Measurements from ENCODE around the gene ATP5F1A.

Gene ATP5F1A

GRCh38 chr18:46073474-46074331 is 24.4 kb downstream of the ATP5F1A start:
- peak; percentile 41 for DNase-seq (ENCODE audit: insufficient read length, low spot score)
- no peak for FAIRE-seq

- no peak for FAIRE-seq
- no peak for DNase-seq (ENCODE audit: insufficient read length, low spot score)
Observed at GRCh38 chr18:46072959-46073358, 25.1 kb downstream of the ATP5F1A start.

GRCh38 chr18:46072376-46072867 is 25.7 kb downstream of the ATP5F1A start:
- DNase-seq (ENCODE audit: insufficient read length, low spot score) (no peak), FAIRE-seq (no peak)

- FAIRE-seq: no peak
- peak; percentile 50 for DNase-seq (ENCODE audit: insufficient read length, low spot score)
Observed at GRCh38 chr18:46071653-46072375, 26.3 kb downstream of the ATP5F1A start, which contains the start of gene PSTPIP2. TSS of gene PSTPIP2 (minus strand) at chr18:46072260. CDS start at chr18:46072188, 72 bp downstream.

- no peak for FAIRE-seq
- no peak for DNase-seq (ENCODE audit: insufficient read length, low spot score)
Observed at GRCh38 chr18:46070815-46071652, 27.1 kb downstream of the ATP5F1A start.

- DNase-seq (ENCODE audit: insufficient read length, low spot score) (no peak), FAIRE-seq (no peak)
Observed at GRCh38 chr18:46070232-46070631, 27.9 kb downstream of the ATP5F1A start.

- FAIRE-seq (no peak), DNase-seq (ENCODE audit: insufficient read length, low spot score) (no peak)
Observed at GRCh38 chr18:46069524-46069923, 28.6 kb downstream of the ATP5F1A start.

- DNase-seq (ENCODE audit: insufficient read length, low spot score): no peak
- FAIRE-seq: no peak
Observed at GRCh38 chr18:46068763-46069162, 29.3 kb downstream of the ATP5F1A start.

GRCh38 chr18:46067438-46068007 is 30.6 kb downstream of the ATP5F1A start:
- DNase-seq (ENCODE audit: insufficient read length, low spot score): no peak
- no peak for FAIRE-seq

- FAIRE-seq (no peak), DNase-seq (ENCODE audit: insufficient read length, low spot score) (no peak)
Observed at GRCh38 chr18:46062781-46063180, 35.3 kb downstream of the ATP5F1A start.

- FAIRE-seq (no peak), DNase-seq (ENCODE audit: insufficient read length, low spot score) (no peak)
Observed at GRCh38 chr18:46061796-46062195, 36.3 kb downstream of the ATP5F1A start.

- FAIRE-seq (no peak), DNase-seq (ENCODE audit: insufficient read length, low spot score) (no peak)
Observed at GRCh38 chr18:46061387-46061786, 36.7 kb downstream of the ATP5F1A start.

- FAIRE-seq (no peak), DNase-seq (ENCODE audit: insufficient read length, low spot score) (no peak)
Observed at GRCh38 chr18:46060359-46060841, 37.7 kb downstream of the ATP5F1A start.

GRCh38 chr18:46055838-46056230 is 42.3 kb downstream of the ATP5F1A start:
- no peak for DNase-seq (ENCODE audit: insufficient read length, low spot score)
- FAIRE-seq: no peak

GRCh38 chr18:46054956-46055837 is 42.9 kb downstream of the ATP5F1A start:
- no peak for FAIRE-seq
- DNase-seq (ENCODE audit: insufficient read length, low spot score): no peak

GRCh38 chr18:46053368-46054095 is 44.6 kb downstream of the ATP5F1A start:
- DNase-seq (ENCODE audit: insufficient read length, low spot score) (no peak), FAIRE-seq (no peak)

- no peak for FAIRE-seq
- DNase-seq (ENCODE audit: insufficient read length, low spot score): no peak
Observed at GRCh38 chr18:46051731-46052461, 46.2 kb downstream of the ATP5F1A start.

- no peak for FAIRE-seq
- DNase-seq (ENCODE audit: insufficient read length, low spot score): no peak
Observed at GRCh38 chr18:46050268-46050667, 47.8 kb downstream of the ATP5F1A start.
